Measurements from ENCODE around the gene CLDN4. TPM values are rescaled to one million over a fixed set of nuclear protein-coding genes. Genes with fewer than 3 reads are reported as not detected.

Gene CLDN4
- total RNA-seq, 1 experiment from 2014 or later: 15.6 TPM

GRCh38 chr7:73809467-73809951 lies 21.3 kb upstream of the CLDN4 start:
- Histone ChIP-seq H3K23me2 (ENCODE audit: insufficient read length, low read depth, low read length, poor library complexity, severe bottlenecking) (no peaks in the 10 kb centered on the region), H3K4ac (ENCODE audit: low read depth, low read length) (no peak overlapping the region), H2BK120ac (ENCODE audit: low read depth, low read length, poor library complexity, severe bottlenecking) (no peak overlapping the region), H3K79me1 (ENCODE audit: insufficient read depth, low read depth, low read length, poor library complexity, severe bottlenecking) (no peaks in the 10 kb centered on the region), H2BK5ac (ENCODE audit: insufficient read length, low read length) (no peak overlapping the region), H2AFZ (ENCODE audit: low read length) (no peak overlapping the region), H4K91ac (ENCODE audit: insufficient read length, low read depth, low read length) (no peak overlapping the region), H4K8ac (replicated peaks; ENCODE audit: insufficient read length, low read depth, low read length) (no peak overlapping the region), H2BK15ac (ENCODE audit: low read depth, low read length) (no peak overlapping the region), H2BK20ac (ENCODE audit: low read depth, low read length, poor library complexity, severe bottlenecking) (no peak overlapping the region), H3K9me3 (ENCODE audit: control insufficient read depth, low read depth, low read length) (no peaks in the 10 kb centered on the region), H3K14ac (ENCODE audit: insufficient read depth, low read length) (no peak overlapping the region), H3K9ac (ENCODE audit: extremely low read depth, insufficient read length, low read length) (no peak overlapping the region), H3K4me1 (ENCODE audit: insufficient read depth, low read length) (peaks cover 2% of the 10 kb centered on the region; the same call in 1 of the 2 replicates), H3K4me2 (ENCODE audit: insufficient read depth, insufficient read length, low read length) (no peak overlapping the region), H3K56ac (ENCODE audit: insufficient read length, low read depth, low read length) (no peak overlapping the region), H3K79me2 (ENCODE audit: insufficient read depth, low read length) (no peaks in the 10 kb centered on the region), H3K23ac (ENCODE audit: insufficient read length, low read depth, low read length) (no peak overlapping the region), H2BK12ac (ENCODE audit: insufficient read length, low read depth, low read length) (no peak overlapping the region), H4K5ac (ENCODE audit: insufficient read length, low read depth, low read length) (no peak overlapping the region), H4K20me1 (ENCODE audit: control insufficient read depth, insufficient read depth, insufficient read length) (no peaks in the 10 kb centered on the region), H2AK5ac (ENCODE audit: insufficient read length, low read length) (no peak overlapping the region), H3K27ac (ENCODE audit: insufficient read length, low read depth, low read length) (no peak overlapping the region), H3K27me3 (ENCODE audit: insufficient read depth, low read length) (no peaks in the 10 kb centered on the region), H3T11ph (ENCODE audit: low read length) (no peak overlapping the region), H3K18ac (ENCODE audit: insufficient read length, low read depth, low read length) (no peak overlapping the region)
- H3K27ac Mint-ChIP-seq: peak overlapping the region; percentile 65 to 78 (median 70); a peak in 4 of 7 replicates
- H3K36me3 Mint-ChIP-seq (ENCODE audit: insufficient read depth in 1 of 3, low read depth in 3 of 3): no peaks in the 10 kb centered on the region
- no peak overlapping the region; a peak in 1 of 5 replicates for H3K4me3 Mint-ChIP-seq
- H3K9me3 Mint-ChIP-seq: peaks cover 0 to 3% of the 10 kb centered on the region in 2 experiments; a peak in 1 of 5 replicates
- TF ChIP-seq CTCF (conservative IDR thresholded peaks at IDR 0.05): no peak
- H3K27me3 Mint-ChIP-seq (ENCODE audit: low read depth): peaks cover 2% of the 10 kb centered on the region
- peak; percentile 28 for DNase-seq
- H3K4me1 Mint-ChIP-seq: peaks cover 2 to 11% of the 10 kb centered on the region in 2 experiments
- no CpG with 5 or more reads among the region's 21 CpGs for WGBS (ENCODE audit: extremely low coverage, insufficient read length, low lambda C conversion rate)
